ENCODE measurements around the gene PHF10.
A peak's percentile ranks its signal among the peaks of the same experiment; 100 is the strongest.

The PHF10 gene

GRCh38 chr6:169667716-169668115 lies 56.6 kb downstream of the PHF10 start:
- Histone ChIP-seq H4K8ac (ENCODE audit: low read depth, low read length) (no peak overlapping the region), H2AK5ac (ENCODE audit: low read depth, low read length) (no peak overlapping the region), H3K4me2 (ENCODE audit: insufficient read depth, low read length, poor library complexity, severe bottlenecking) (no peak overlapping the region), H2BK5ac (ENCODE audit: low read length) (no peak overlapping the region), H3K14ac (ENCODE audit: low read length) (no peak overlapping the region), H3K4me1 (ENCODE audit: control insufficient read depth in 2 of 2, insufficient read depth in 1 of 2, low read depth in 1 of 2, low read length in 2 of 2) (peaks cover 0 to 18% of the 10 kb centered on the region in 2 donors), H3K4ac (ENCODE audit: low read length) (no peak overlapping the region), H4K91ac (ENCODE audit: low read depth, low read length, poor library complexity) (no peak overlapping the region), H3K18ac (ENCODE audit: low read length) (no peak overlapping the region), H3K9me3 (replicated peaks in 1 of 2; ENCODE audit: control insufficient read depth in 2 of 2, insufficient read depth in 1 of 2, low read depth in 1 of 2, low read length in 2 of 2) (peaks cover 0 to 4% of the 10 kb centered on the region in 2 donors), H3K4me3 (ENCODE audit: low read length in 2 of 2) (no peak overlapping the region), H2BK12ac (ENCODE audit: low read length) (no peak overlapping the region), H2BK120ac (ENCODE audit: low read depth, low read length) (no peak overlapping the region), H2BK15ac (ENCODE audit: low read length) (no peak overlapping the region), H2AFZ (ENCODE audit: low read length) (no peak overlapping the region), H3K36me3 (replicated peaks in 1 of 2; ENCODE audit: control insufficient read depth in 2 of 2, insufficient read depth in 2 of 2, low read length in 2 of 2) (peaks cover 42 to 92% of the 10 kb centered on the region in 2 donors), H3K79me1 (ENCODE audit: low read depth, low read length) (peaks cover 10% of the 10 kb centered on the region), H3K9ac (ENCODE audit: low read depth, low read length, poor library complexity) (no peak overlapping the region), H3K27ac (replicated peaks; ENCODE audit: low read length) (no peak overlapping the region), H3K27me3 (ENCODE audit: control insufficient read depth in 3 of 3, insufficient read depth in 3 of 3, low read depth in 1 of 3, low read length in 3 of 3) (no peaks in the 10 kb centered on the region), H3K23ac (ENCODE audit: low read depth, low read length, poor library complexity) (no peak overlapping the region)
- no peak for DNase-seq (ENCODE audit: low spot score)
- no CpG with 5 or more reads among the region's 27 CpGs for WGBS, 2 donors (ENCODE audit: extremely low coverage in 2 of 2, insufficient read length in 2 of 2, insufficient replicate concordance in 1 of 2)

DNA sequence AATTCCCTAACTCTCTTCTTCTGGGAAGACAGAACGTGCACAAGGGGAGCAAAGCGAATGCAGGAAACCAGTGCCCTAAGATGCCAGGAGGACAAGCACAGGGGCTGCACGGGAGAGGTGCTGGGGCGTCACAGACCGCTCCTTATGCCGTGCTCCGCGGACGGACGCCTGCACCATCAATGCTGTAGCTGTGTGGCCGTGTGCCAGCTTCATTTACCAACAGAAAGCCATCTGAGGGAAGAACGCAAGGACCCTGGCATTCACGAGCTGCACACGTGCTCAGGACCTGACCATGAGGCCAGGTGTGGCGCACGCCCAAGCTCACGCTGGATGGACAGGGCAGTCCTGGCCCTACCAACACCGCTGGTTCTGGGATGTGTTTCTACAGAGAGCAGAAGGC lies 57.9 kb downstream of the PHF10 start:
- no peak overlapping the region for H3K4me3 ChIP-seq (ENCODE audit: low read length in 2 of 2)
- H3K36me3 ChIP-seq (replicated peaks in 1 of 2; ENCODE audit: control insufficient read depth in 2 of 2, insufficient read depth in 2 of 2, low read length in 2 of 2), result peaks cover 41 to 91% of the 10 kb centered on the region in 2 donors
- no peak overlapping the region for H2AK5ac ChIP-seq (ENCODE audit: low read depth, low read length)
- no CpG with 5 or more reads among the region's 18 CpGs for WGBS, 2 donors (ENCODE audit: extremely low coverage in 2 of 2, insufficient read length in 2 of 2, insufficient replicate concordance in 1 of 2)
- no peak overlapping the region for H3K4me2 ChIP-seq (ENCODE audit: insufficient read depth, low read length, poor library complexity, severe bottlenecking)
- H2BK5ac ChIP-seq (ENCODE audit: low read length), result no peak overlapping the region
- H2AFZ ChIP-seq (ENCODE audit: low read length), result no peak overlapping the region
- H3K79me1 ChIP-seq (ENCODE audit: low read depth, low read length), result peaks cover 8% of the 10 kb centered on the region
- H2BK15ac ChIP-seq (ENCODE audit: low read length), result no peak overlapping the region
- H3K18ac ChIP-seq (ENCODE audit: low read length), result peak overlapping the region; percentile 19
- H2BK12ac ChIP-seq (ENCODE audit: low read length), result no peak overlapping the region
- H3K27ac ChIP-seq (replicated peaks; ENCODE audit: low read length), result no peak overlapping the region
- no peak overlapping the region for H4K91ac ChIP-seq (ENCODE audit: low read depth, low read length, poor library complexity)
- no peak overlapping the region for H3K23ac ChIP-seq (ENCODE audit: low read depth, low read length, poor library complexity)
- no peaks in the 10 kb centered on the region for H3K27me3 ChIP-seq (ENCODE audit: control insufficient read depth in 3 of 3, insufficient read depth in 3 of 3, low read depth in 1 of 3, low read length in 3 of 3)
- no peak overlapping the region for H3K14ac ChIP-seq (ENCODE audit: low read length)
- peaks cover 0 to 18% of the 10 kb centered on the region in 2 donors for H3K4me1 ChIP-seq (ENCODE audit: control insufficient read depth in 2 of 2, insufficient read depth in 1 of 2, low read depth in 1 of 2, low read length in 2 of 2)
- no peak for DNase-seq (ENCODE audit: low spot score)
- no peak overlapping the region for H3K9ac ChIP-seq (ENCODE audit: low read depth, low read length, poor library complexity)
- H4K8ac ChIP-seq (ENCODE audit: low read depth, low read length), result no peak overlapping the region
- peak overlapping the region; percentile 67 for H3K4ac ChIP-seq (ENCODE audit: low read length)
- peaks cover 0 to 4% of the 10 kb centered on the region in 2 donors for H3K9me3 ChIP-seq (replicated peaks in 1 of 2; ENCODE audit: control insufficient read depth in 2 of 2, insufficient read depth in 1 of 2, low read depth in 1 of 2, low read length in 2 of 2)
- no peak overlapping the region for H2BK120ac ChIP-seq (ENCODE audit: low read depth, low read length)

GRCh38 chr6:169665289-169665688 lies 59.0 kb downstream of the PHF10 start:
- Histone ChIP-seq H3K4ac (ENCODE audit: low read length) (no peak overlapping the region), H3K18ac (ENCODE audit: low read length) (no peak overlapping the region), H2BK5ac (ENCODE audit: low read length) (no peak overlapping the region), H3K4me2 (ENCODE audit: insufficient read depth, low read length, poor library complexity, severe bottlenecking) (no peak overlapping the region), H2AFZ (ENCODE audit: low read length) (no peak overlapping the region), H2BK120ac (ENCODE audit: low read depth, low read length) (no peak overlapping the region), H3K27ac (replicated peaks; ENCODE audit: low read length) (no peak overlapping the region), H3K79me1 (ENCODE audit: low read depth, low read length) (peaks cover 9% of the 10 kb centered on the region), H3K27me3 (ENCODE audit: control insufficient read depth in 3 of 3, insufficient read depth in 3 of 3, low read depth in 1 of 3, low read length in 3 of 3) (no peaks in the 10 kb centered on the region), H4K91ac (ENCODE audit: low read depth, low read length, poor library complexity) (no peak overlapping the region), H2AK5ac (ENCODE audit: low read depth, low read length) (no peak overlapping the region), H3K9me3 (replicated peaks in 1 of 2; ENCODE audit: control insufficient read depth in 2 of 2, insufficient read depth in 1 of 2, low read depth in 1 of 2, low read length in 2 of 2) (peaks cover 0 to 4% of the 10 kb centered on the region in 2 donors), H3K9ac (ENCODE audit: low read depth, low read length, poor library complexity) (no peak overlapping the region), H3K23ac (ENCODE audit: low read depth, low read length, poor library complexity) (no peak overlapping the region), H4K8ac (ENCODE audit: low read depth, low read length) (no peak overlapping the region), H3K14ac (ENCODE audit: low read length) (no peak overlapping the region), H3K4me3 (ENCODE audit: low read length in 2 of 2) (no peak overlapping the region), H3K36me3 (replicated peaks in 1 of 2; ENCODE audit: control insufficient read depth in 2 of 2, insufficient read depth in 2 of 2, low read length in 2 of 2) (peaks cover 44 to 91% of the 10 kb centered on the region in 2 donors), H2BK12ac (ENCODE audit: low read length) (no peak overlapping the region), H3K4me1 (ENCODE audit: control insufficient read depth in 2 of 2, insufficient read depth in 1 of 2, low read depth in 1 of 2, low read length in 2 of 2) (peaks cover 0 to 12% of the 10 kb centered on the region in 2 donors), H2BK15ac (ENCODE audit: low read length) (no peak overlapping the region)
- no peak for DNase-seq (ENCODE audit: low spot score)
- whole genome bisulfite sequencing, 2 donors (ENCODE audit: extremely low coverage in 2 of 2, insufficient read length in 2 of 2, insufficient replicate concordance in 1 of 2), result no CpG with 5 or more reads among the region's 9 CpGs

DNA sequence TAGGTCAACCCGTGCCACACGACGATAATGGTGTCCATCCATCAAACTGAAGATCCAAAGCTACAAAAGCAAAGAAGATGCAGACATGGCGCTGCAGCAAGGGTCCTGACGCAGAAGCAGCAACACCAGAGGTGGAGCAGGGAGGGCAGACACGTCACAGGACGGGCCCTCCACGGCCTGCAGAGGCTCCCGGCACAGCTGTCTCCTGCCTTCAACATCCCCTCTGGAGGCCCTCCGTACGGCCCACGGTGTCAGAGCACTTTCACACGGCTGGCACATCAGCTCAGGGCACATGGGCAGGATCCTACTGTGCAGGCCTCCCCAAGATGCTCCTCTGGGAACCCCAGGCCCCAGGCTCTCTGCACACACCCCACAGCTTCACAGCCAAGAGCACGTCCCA lies 60.1 kb downstream of the PHF10 start:
- no peak overlapping the region for H2AFZ ChIP-seq (ENCODE audit: low read length)
- H2BK5ac ChIP-seq (ENCODE audit: low read length), result no peak overlapping the region
- H3K27ac ChIP-seq (replicated peaks; ENCODE audit: low read length), result no peak overlapping the region
- H2AK5ac ChIP-seq (ENCODE audit: low read depth, low read length), result no peak overlapping the region
- no peak overlapping the region for H3K23ac ChIP-seq (ENCODE audit: low read depth, low read length, poor library complexity)
- no peak overlapping the region for H3K4me3 ChIP-seq (ENCODE audit: low read length in 2 of 2)
- peak overlapping the region; percentile 6 for H2BK12ac ChIP-seq (ENCODE audit: low read length)
- no peak overlapping the region for H3K9ac ChIP-seq (ENCODE audit: low read depth, low read length, poor library complexity)
- H3K4me2 ChIP-seq (ENCODE audit: insufficient read depth, low read length, poor library complexity, severe bottlenecking), result no peak overlapping the region
- peaks cover 12% of the 10 kb centered on the region for H3K79me1 ChIP-seq (ENCODE audit: low read depth, low read length)
- H3K36me3 ChIP-seq (replicated peaks in 1 of 2; ENCODE audit: control insufficient read depth in 2 of 2, insufficient read depth in 2 of 2, low read length in 2 of 2), result peaks cover 50 to 94% of the 10 kb centered on the region in 2 donors
- H4K8ac ChIP-seq (ENCODE audit: low read depth, low read length), result no peak overlapping the region
- DNase-seq (ENCODE audit: low spot score), result no peak
- H3K9me3 ChIP-seq (replicated peaks in 1 of 2; ENCODE audit: control insufficient read depth in 2 of 2, insufficient read depth in 1 of 2, low read depth in 1 of 2, low read length in 2 of 2), result peaks cover 0 to 4% of the 10 kb centered on the region in 2 donors
- H2BK15ac ChIP-seq (ENCODE audit: low read length), result no peak overlapping the region
- WGBS, 2 donors (ENCODE audit: extremely low coverage in 2 of 2, insufficient read length in 2 of 2, insufficient replicate concordance in 1 of 2), result no CpG with 5 or more reads among the region's 14 CpGs
- no peak overlapping the region for H3K4ac ChIP-seq (ENCODE audit: low read length)
- no peak overlapping the region for H2BK120ac ChIP-seq (ENCODE audit: low read depth, low read length)
- H4K91ac ChIP-seq (ENCODE audit: low read depth, low read length, poor library complexity), result no peak overlapping the region
- no peak overlapping the region for H3K14ac ChIP-seq (ENCODE audit: low read length)
- no peaks in the 10 kb centered on the region for H3K27me3 ChIP-seq (ENCODE audit: control insufficient read depth in 3 of 3, insufficient read depth in 3 of 3, low read depth in 1 of 3, low read length in 3 of 3)
- peaks cover 0 to 2% of the 10 kb centered on the region in 2 donors for H3K4me1 ChIP-seq (ENCODE audit: control insufficient read depth in 2 of 2, insufficient read depth in 1 of 2, low read depth in 1 of 2, low read length in 2 of 2)
- no peak overlapping the region for H3K18ac ChIP-seq (ENCODE audit: low read length)
